ENCODE measurements around the gene FSTL4. TPM values are rescaled to one million over a fixed set of nuclear protein-coding genes. Genes with fewer than 3 reads are reported as not detected.

FSTL4 gene
- total and polyA plus RNA-seq, 8 donors, result 0.11 to 2.9 (median 0.22) TPM

- DNase-seq (no peak), ATAC-seq (peak; percentile 52)
- Histone ChIP-seq H3K9me3 (no peaks in the 10 kb centered on the region), H3K4me3 (no peak overlapping the region), H3K36me3 (no peaks in the 10 kb centered on the region), H3K27ac (no peak overlapping the region), H3K4me1 (no peaks in the 10 kb centered on the region), H3K27me3 (peaks cover 0 to 7% of the 10 kb centered on the region in 2 donors)
- intact Hi-C loops (cut with DNase I), result no loop called here
- no peak for TF ChIP-seq CTCF (IDR thresholded peaks at IDR 0.05)
Measured at GRCh38 chr5:133480366-133480765, 132.0 kb downstream of the FSTL4 start.

GRCh38 chr5:133478199-133478985 lies 133.9 kb downstream of the FSTL4 start:
- no peak for ATAC-seq
- Histone ChIP-seq H3K36me3 (no peaks in the 10 kb centered on the region), H3K27ac (no peak overlapping the region), H3K4me3 (no peak overlapping the region), H3K4me1 (no peaks in the 10 kb centered on the region), H3K27me3 (peaks cover 0 to 25% of the 10 kb centered on the region in 2 donors), H3K9me3 (no peaks in the 10 kb centered on the region)
- TF ChIP-seq CTCF (IDR thresholded peaks at IDR 0.05), result no peak
- DNase-seq, result no peak
- intact Hi-C loops (cut with DNase I), result no loop called here

- Histone ChIP-seq H3K4me1 (no peaks in the 10 kb centered on the region), H3K9me3 (no peaks in the 10 kb centered on the region), H3K27me3 (peaks cover 0 to 29% of the 10 kb centered on the region in 2 donors), H3K27ac (no peak overlapping the region), H3K36me3 (no peaks in the 10 kb centered on the region), H3K4me3 (no peak overlapping the region)
- TF ChIP-seq CTCF (IDR thresholded peaks at IDR 0.05), result no peak
- ATAC-seq, result no peak
- intact Hi-C loops (cut with DNase I), result no loop called here
- DNase-seq, result no peak
Measured at GRCh38 chr5:133475986-133476385, 136.4 kb downstream of the FSTL4 start.

- Histone ChIP-seq H3K9me3 (no peaks in the 10 kb centered on the region), H3K27ac (no peak overlapping the region), H3K27me3 (peaks cover 0 to 29% of the 10 kb centered on the region in 2 donors), H3K4me1 (no peaks in the 10 kb centered on the region), H3K4me3 (no peak overlapping the region), H3K36me3 (no peaks in the 10 kb centered on the region)
- no peak for ATAC-seq
- no peak for DNase-seq
- no peak for TF ChIP-seq CTCF (IDR thresholded peaks at IDR 0.05)
- intact Hi-C loops (cut with DNase I), result no loop called here
Measured at GRCh38 chr5:133474851-133475590, 137.3 kb downstream of the FSTL4 start.

GRCh38 chr5:133473291-133473690 lies 139.1 kb downstream of the FSTL4 start:
- intact Hi-C loops (cut with DNase I), result no loop called here
- ATAC-seq (no peak), DNase-seq (no peak)
- TF ChIP-seq CTCF (IDR thresholded peaks at IDR 0.05), result no peak
- Histone ChIP-seq H3K36me3 (no peaks in the 10 kb centered on the region), H3K4me3 (no peak overlapping the region), H3K4me1 (no peaks in the 10 kb centered on the region), H3K27ac (no peak overlapping the region), H3K9me3 (no peaks in the 10 kb centered on the region), H3K27me3 (peaks cover 0 to 36% of the 10 kb centered on the region in 2 donors)
